Neural progenitor cell (in vitro differentiated cells): ENCODE measurements around the gene GSDMA.

ENCODE experiments used
- EZH2 ChIP-seq: fragments of 200-600 bp; sonication (generic); IDR thresholded peaks from 2 replicates; pipeline ENCODE4 v1.6.1; 2017; ENCODE audit warnings: antibody characterized with exemption, mild to moderate bottlenecking, moderate library complexity
- EZH2phosphoT487 ChIP-seq: fragments of 200-600 bp; sonication (generic); IDR thresholded peaks from 2 replicates; pipeline ENCODE4 v1.6.1; 2017; ENCODE audit warnings: antibody characterized with exemption
- TF ChIP-seq, protein P1 (sequence below): fragments of 200-600 bp; sonication (generic); IDR thresholded peaks from 2 replicates; pipeline ENCODE4 v1.5.1; 2017; ENCODE audit warnings: antibody characterized with exemption, mild to moderate bottlenecking

DNA sequence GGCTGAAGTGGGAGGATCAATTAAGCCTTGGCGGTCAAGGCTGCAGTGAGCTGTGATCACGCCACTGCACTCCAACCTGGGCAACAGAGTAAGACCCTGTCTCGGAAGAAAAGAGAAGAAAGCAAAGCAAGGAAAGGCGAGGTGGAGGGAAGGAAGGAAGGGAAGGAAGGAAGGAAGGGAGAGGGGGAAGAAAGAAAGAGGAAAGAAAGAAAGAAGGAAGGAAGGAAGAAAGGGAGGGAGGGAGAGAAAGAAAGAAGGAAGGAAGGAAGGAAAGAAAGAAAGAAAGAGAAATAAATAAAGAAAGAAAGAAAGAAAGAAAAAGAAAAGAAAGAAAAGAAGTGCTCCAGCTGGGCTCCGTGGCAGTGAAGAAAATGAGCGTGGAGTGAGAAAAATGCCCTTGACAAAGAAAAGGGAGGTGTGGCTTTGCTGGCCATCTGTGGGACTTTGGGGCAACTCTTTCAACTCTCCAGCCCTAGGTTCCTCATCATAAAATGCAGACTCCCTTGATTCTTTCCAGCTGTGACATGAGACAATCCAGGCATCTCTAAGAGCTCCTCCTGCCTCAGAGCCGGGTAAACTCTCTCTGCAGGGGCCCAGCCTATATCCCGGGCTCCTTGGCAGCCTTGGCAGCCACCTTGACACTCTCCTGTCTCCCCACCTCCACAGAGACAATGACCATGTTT lies 2.4 kb downstream of the GSDMA start:
- TF ChIP-seq, protein P1, sequence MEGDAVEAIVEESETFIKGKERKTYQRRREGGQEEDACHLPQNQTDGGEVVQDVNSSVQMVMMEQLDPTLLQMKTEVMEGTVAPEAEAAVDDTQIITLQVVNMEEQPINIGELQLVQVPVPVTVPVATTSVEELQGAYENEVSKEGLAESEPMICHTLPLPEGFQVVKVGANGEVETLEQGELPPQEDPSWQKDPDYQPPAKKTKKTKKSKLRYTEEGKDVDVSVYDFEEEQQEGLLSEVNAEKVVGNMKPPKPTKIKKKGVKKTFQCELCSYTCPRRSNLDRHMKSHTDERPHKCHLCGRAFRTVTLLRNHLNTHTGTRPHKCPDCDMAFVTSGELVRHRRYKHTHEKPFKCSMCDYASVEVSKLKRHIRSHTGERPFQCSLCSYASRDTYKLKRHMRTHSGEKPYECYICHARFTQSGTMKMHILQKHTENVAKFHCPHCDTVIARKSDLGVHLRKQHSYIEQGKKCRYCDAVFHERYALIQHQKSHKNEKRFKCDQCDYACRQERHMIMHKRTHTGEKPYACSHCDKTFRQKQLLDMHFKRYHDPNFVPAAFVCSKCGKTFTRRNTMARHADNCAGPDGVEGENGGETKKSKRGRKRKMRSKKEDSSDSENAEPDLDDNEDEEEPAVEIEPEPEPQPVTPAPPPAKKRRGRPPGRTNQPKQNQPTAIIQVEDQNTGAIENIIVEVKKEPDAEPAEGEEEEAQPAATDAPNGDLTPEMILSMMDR, result no peak
- TF ChIP-seq EZH2, result no peak
- no peak for TF ChIP-seq EZH2phosphoT487
